ENCODE results near the gene LRRC73. TPM values are rescaled to one million over a fixed set of nuclear protein-coding genes. Genes with fewer than 3 reads are reported as not detected.

Gene LRRC73
- total and polyA plus RNA-seq, 2 donors: 0.09 to 0.11 TPM

GRCh38 chr6:43490523-43490939, 19.6 kb downstream of the LRRC73 start:
- H3K36me3 ChIP-seq (ENCODE audit: control insufficient read depth in 2 of 2, insufficient read depth in 2 of 2, low read length in 1 of 2): peaks cover 11 to 16% of the 10 kb centered on the region in 2 donors
- no peaks in the 10 kb centered on the region for H3K27me3 ChIP-seq (ENCODE audit: control insufficient read depth in 2 of 2, insufficient read depth in 1 of 2, low read length in 1 of 2)
- 97% methylated on average over 6 of the region's 6 CpGs for WGBS

GRCh38 chr6:43489277-43490072, 20.7 kb downstream of the LRRC73 start:
- WGBS: 96% methylated on average over 12 of the region's 12 CpGs
- Histone ChIP-seq H3K4me3 (ENCODE audit: low read length in 2 of 2) (no peak overlapping the region), H3K27ac (ENCODE audit: low read depth in 1 of 2, low read length in 1 of 2) (no peak overlapping the region)

More at GRCh38 chr6:43490523-43490939, 19.6 kb downstream of the LRRC73 start:
- Histone ChIP-seq H3K9me3 (ENCODE audit: control insufficient read depth in 2 of 2, insufficient read depth in 1 of 2, low read length in 1 of 2) (no peaks in the 10 kb centered on the region), H3K27ac (ENCODE audit: low read depth in 1 of 2, low read length in 1 of 2) (no peak overlapping the region), H3K4me1 (ENCODE audit: control insufficient read depth in 2 of 2, insufficient read depth in 2 of 2, low read length in 2 of 2) (peaks cover 0 to 12% of the 10 kb centered on the region in 2 donors), H3K4me3 (ENCODE audit: low read length in 2 of 2) (no peak overlapping the region)
- DNase-seq (ENCODE audit: low read depth in 6 of 9, low spot score in 9 of 9): no peak

GRCh38 chr6:43488667-43489276, 21.4 kb downstream of the LRRC73 start:
- Histone ChIP-seq H3K36me3 (ENCODE audit: control insufficient read depth in 2 of 2, insufficient read depth in 2 of 2, low read length in 1 of 2) (peaks cover 12 to 16% of the 10 kb centered on the region in 2 donors), H3K4me1 (ENCODE audit: control insufficient read depth in 2 of 2, insufficient read depth in 2 of 2, low read length in 2 of 2) (peaks cover 0 to 4% of the 10 kb centered on the region in 2 donors), H3K27me3 (ENCODE audit: control insufficient read depth in 2 of 2, insufficient read depth in 1 of 2, low read length in 1 of 2) (no peaks in the 10 kb centered on the region), H3K27ac (ENCODE audit: low read depth in 1 of 2, low read length in 1 of 2) (no peak overlapping the region), H3K4me3 (ENCODE audit: low read length in 2 of 2) (no peak overlapping the region), H3K9me3 (ENCODE audit: control insufficient read depth in 2 of 2, insufficient read depth in 1 of 2, low read length in 1 of 2) (no peaks in the 10 kb centered on the region)
- no peak for DNase-seq (ENCODE audit: low read depth in 6 of 9, low spot score in 9 of 9)
- 92% methylated on average over 4 of the region's 4 CpGs for WGBS

More at GRCh38 chr6:43489277-43490072, 20.7 kb downstream of the LRRC73 start:
- Histone ChIP-seq H3K27me3 (ENCODE audit: control insufficient read depth in 2 of 2, insufficient read depth in 1 of 2, low read length in 1 of 2) (no peaks in the 10 kb centered on the region), H3K9me3 (ENCODE audit: control insufficient read depth in 2 of 2, insufficient read depth in 1 of 2, low read length in 1 of 2) (no peaks in the 10 kb centered on the region), H3K4me1 (ENCODE audit: control insufficient read depth in 2 of 2, insufficient read depth in 2 of 2, low read length in 2 of 2) (peaks cover 0 to 4% of the 10 kb centered on the region in 2 donors), H3K36me3 (ENCODE audit: control insufficient read depth in 2 of 2, insufficient read depth in 2 of 2, low read length in 1 of 2) (peaks cover 11 to 16% of the 10 kb centered on the region in 2 donors)
- DNase-seq (ENCODE audit: low read depth in 6 of 9, low spot score in 9 of 9): no peak

- DNase-seq (ENCODE audit: low read depth in 6 of 9, low spot score in 9 of 9): no peak
- no peaks in the 10 kb centered on the region for H3K27me3 ChIP-seq (ENCODE audit: control insufficient read depth in 2 of 2, insufficient read depth in 1 of 2, low read length in 1 of 2)
- WGBS: 98% methylated on average over 11 of the region's 11 CpGs
- peaks cover 6 to 15% of the 10 kb centered on the region in 2 donors for H3K4me1 ChIP-seq (ENCODE audit: control insufficient read depth in 2 of 2, insufficient read depth in 2 of 2, low read length in 2 of 2)
- H3K4me3 ChIP-seq (ENCODE audit: low read length in 2 of 2): no peak overlapping the region
- H3K36me3 ChIP-seq (ENCODE audit: control insufficient read depth in 2 of 2, insufficient read depth in 2 of 2, low read length in 1 of 2): peaks cover 4 to 7% of the 10 kb centered on the region in 2 donors
- H3K9me3 ChIP-seq (ENCODE audit: control insufficient read depth in 2 of 2, insufficient read depth in 1 of 2, low read length in 1 of 2): no peaks in the 10 kb centered on the region
- peak overlapping the region in 1 of 2 donors; percentile 11 for H3K27ac ChIP-seq (ENCODE audit: low read depth in 1 of 2, low read length in 1 of 2)
Observed at GRCh38 chr6:43481591-43482236, 28.4 kb downstream of the LRRC73 start.

GRCh38 chr6:43481075-43481474, 29.1 kb downstream of the LRRC73 start:
- no peak for DNase-seq (ENCODE audit: low read depth in 6 of 9, low spot score in 9 of 9)
- Histone ChIP-seq H3K36me3 (ENCODE audit: control insufficient read depth in 2 of 2, insufficient read depth in 2 of 2, low read length in 1 of 2) (peaks cover 4 to 7% of the 10 kb centered on the region in 2 donors), H3K27ac (ENCODE audit: low read depth in 1 of 2, low read length in 1 of 2) (no peak overlapping the region), H3K4me3 (ENCODE audit: low read length in 2 of 2) (no peak overlapping the region), H3K9me3 (ENCODE audit: control insufficient read depth in 2 of 2, insufficient read depth in 1 of 2, low read length in 1 of 2) (no peaks in the 10 kb centered on the region), H3K4me1 (ENCODE audit: control insufficient read depth in 2 of 2, insufficient read depth in 2 of 2, low read length in 2 of 2) (peaks cover 6 to 16% of the 10 kb centered on the region in 2 donors), H3K27me3 (ENCODE audit: control insufficient read depth in 2 of 2, insufficient read depth in 1 of 2, low read length in 1 of 2) (no peaks in the 10 kb centered on the region)
- 98% methylated on average over 2 of the region's 2 CpGs for WGBS

- WGBS: 37% methylated on average over 3 of the region's 3 CpGs
- DNase-seq (ENCODE audit: low read depth in 6 of 9, low spot score in 9 of 9): peak in 2 of 9 donors; percentile 19 to 39
- Histone ChIP-seq H3K4me3 (ENCODE audit: low read length in 2 of 2) (peak overlapping the region; percentile 75 to 85), H3K27me3 (ENCODE audit: control insufficient read depth in 2 of 2, insufficient read depth in 1 of 2, low read length in 1 of 2) (no peaks in the 10 kb centered on the region), H3K9me3 (ENCODE audit: control insufficient read depth in 2 of 2, insufficient read depth in 1 of 2, low read length in 1 of 2) (no peaks in the 10 kb centered on the region), H3K36me3 (ENCODE audit: control insufficient read depth in 2 of 2, insufficient read depth in 2 of 2, low read length in 1 of 2) (peaks cover 0 to 5% of the 10 kb centered on the region in 2 donors), H3K27ac (ENCODE audit: low read depth in 1 of 2, low read length in 1 of 2) (peak overlapping the region; percentile 46 to 85), H3K4me1 (ENCODE audit: control insufficient read depth in 2 of 2, insufficient read depth in 2 of 2, low read length in 2 of 2) (peaks cover 6 to 16% of the 10 kb centered on the region in 2 donors)
Observed at GRCh38 chr6:43478008-43478372, 32.2 kb downstream of the LRRC73 start.

- Histone ChIP-seq H3K36me3 (ENCODE audit: control insufficient read depth in 2 of 2, insufficient read depth in 2 of 2, low read length in 1 of 2) (peaks cover 0 to 5% of the 10 kb centered on the region in 2 donors), H3K9me3 (ENCODE audit: control insufficient read depth in 2 of 2, insufficient read depth in 1 of 2, low read length in 1 of 2) (no peaks in the 10 kb centered on the region), H3K27me3 (ENCODE audit: control insufficient read depth in 2 of 2, insufficient read depth in 1 of 2, low read length in 1 of 2) (peaks cover 0 to 1% of the 10 kb centered on the region in 2 donors), H3K27ac (ENCODE audit: low read depth in 1 of 2, low read length in 1 of 2) (peak within 1 kb of the TSS; percentile 85 to 87), H3K4me3 (ENCODE audit: low read length in 2 of 2) (peak within 1 kb of the TSS; percentile 75 to 85), H3K4me1 (ENCODE audit: control insufficient read depth in 2 of 2, insufficient read depth in 2 of 2, low read length in 2 of 2) (peaks cover 6 to 16% of the 10 kb centered on the region in 2 donors)
- 2% methylated on average over 34 of the region's 34 CpGs for WGBS
- peak; percentile 60 to 93 (median 83) for DNase-seq (ENCODE audit: low read depth in 6 of 9, low spot score in 9 of 9)
Observed at GRCh38 chr6:43477235-43478007, 32.7 kb downstream of the LRRC73 start, which contains the start of gene TJAP1. TJAP1 (plus strand) TSS chr6:43477570; CDS start chr6:43499002, 21,432 bp downstream.

GRCh38 chr6:43476746-43477145, 33.4 kb downstream of the LRRC73 start:
- H3K27me3 ChIP-seq (ENCODE audit: control insufficient read depth in 2 of 2, insufficient read depth in 1 of 2, low read length in 1 of 2): peaks cover 0 to 2% of the 10 kb centered on the region in 2 donors
- H3K4me1 ChIP-seq (ENCODE audit: control insufficient read depth in 2 of 2, insufficient read depth in 2 of 2, low read length in 2 of 2): peaks cover 6 to 16% of the 10 kb centered on the region in 2 donors
- H3K27ac ChIP-seq (ENCODE audit: low read depth in 1 of 2, low read length in 1 of 2): no peak overlapping the region
- H3K36me3 ChIP-seq (ENCODE audit: control insufficient read depth in 2 of 2, insufficient read depth in 2 of 2, low read length in 1 of 2): no peaks in the 10 kb centered on the region
- H3K4me3 ChIP-seq (ENCODE audit: low read length in 2 of 2): peak overlapping the region; percentile 75 to 85
- peak in 1 of 9 donors; percentile 8 for DNase-seq (ENCODE audit: low read depth in 6 of 9, low spot score in 9 of 9)
- WGBS: 48% methylated on average over 2 of the region's 2 CpGs
- H3K9me3 ChIP-seq (ENCODE audit: control insufficient read depth in 2 of 2, insufficient read depth in 1 of 2, low read length in 1 of 2): no peaks in the 10 kb centered on the region

Data from thymus (tissue), 11 donors.